CD4-positive, alpha-beta T cell treated with Interleukin-6 at 100 ng/mL for 8 hours (primary cell): Measurements from ENCODE around the gene SLC9B1.

ENCODE experiments used
- DNase-seq: peaks from one replicate; pipeline ENCODE4 v3.0.0-alpha.2; 2020; ENCODE audit warnings: mixed read lengths, low spot score

The SLC9B1 gene, protein sequence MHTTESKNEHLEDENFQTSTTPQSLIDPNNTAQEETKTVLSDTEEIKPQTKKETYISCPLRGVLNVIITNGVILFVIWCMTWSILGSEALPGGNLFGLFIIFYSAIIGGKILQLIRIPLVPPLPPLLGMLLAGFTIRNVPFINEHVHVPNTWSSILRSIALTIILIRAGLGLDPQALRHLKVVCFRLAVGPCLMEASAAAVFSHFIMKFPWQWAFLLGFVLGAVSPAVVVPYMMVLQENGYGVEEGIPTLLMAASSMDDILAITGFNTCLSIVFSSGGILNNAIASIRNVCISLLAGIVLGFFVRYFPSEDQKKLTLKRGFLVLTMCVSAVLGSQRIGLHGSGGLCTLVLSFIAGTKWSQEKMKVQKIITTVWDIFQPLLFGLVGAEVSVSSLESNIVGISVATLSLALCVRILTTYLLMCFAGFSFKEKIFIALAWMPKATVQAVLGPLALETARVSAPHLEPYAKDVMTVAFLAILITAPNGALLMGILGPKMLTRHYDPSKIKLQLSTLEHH

DNA sequence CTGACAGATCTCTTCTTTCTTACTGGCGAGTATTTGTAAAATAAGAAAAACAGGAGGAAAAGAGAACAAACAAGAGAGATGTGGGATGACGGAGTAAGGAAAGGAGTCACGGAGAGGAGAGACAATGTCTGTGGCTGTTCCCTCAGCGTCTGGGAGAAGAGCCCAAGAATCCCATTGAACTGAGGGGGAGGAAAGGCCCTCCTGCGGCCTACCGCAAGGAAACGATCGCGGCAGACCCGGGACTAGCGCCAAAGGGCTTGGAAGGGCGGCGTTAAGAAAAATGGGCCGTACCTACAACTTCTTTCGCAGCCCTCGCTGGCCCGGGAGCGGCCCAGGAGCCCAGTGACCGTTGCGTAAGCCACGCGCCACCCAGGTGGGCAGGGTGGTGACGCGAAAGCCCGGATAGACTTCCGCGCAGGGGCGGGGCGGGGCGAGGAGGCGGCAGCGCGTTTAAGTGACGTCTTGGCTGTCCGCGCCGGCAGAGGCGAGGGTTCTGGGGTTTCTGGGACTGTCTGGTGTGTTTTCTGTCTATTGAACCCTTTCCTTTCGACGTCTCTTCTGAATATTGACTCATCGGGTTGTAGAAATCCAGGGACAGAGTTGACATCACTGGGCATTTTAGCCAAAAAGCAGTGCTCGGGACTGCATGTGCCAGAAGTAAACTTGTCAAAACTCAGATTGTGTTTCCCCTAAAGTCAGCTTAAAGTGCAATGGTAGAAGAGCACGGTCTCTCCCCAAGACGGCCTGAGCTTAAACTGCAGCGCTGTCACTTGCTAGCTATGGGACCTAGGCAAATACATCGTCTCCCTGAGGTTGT lies at the start of gene SLC9B1:
Gene SLC9B1, minus strand, starts transcription at position 398 of the 817 bp plus-strand sequence. CDS start 27,994 bp downstream, outside the sequence.
- DNase-seq: peak; percentile 90

DNA sequence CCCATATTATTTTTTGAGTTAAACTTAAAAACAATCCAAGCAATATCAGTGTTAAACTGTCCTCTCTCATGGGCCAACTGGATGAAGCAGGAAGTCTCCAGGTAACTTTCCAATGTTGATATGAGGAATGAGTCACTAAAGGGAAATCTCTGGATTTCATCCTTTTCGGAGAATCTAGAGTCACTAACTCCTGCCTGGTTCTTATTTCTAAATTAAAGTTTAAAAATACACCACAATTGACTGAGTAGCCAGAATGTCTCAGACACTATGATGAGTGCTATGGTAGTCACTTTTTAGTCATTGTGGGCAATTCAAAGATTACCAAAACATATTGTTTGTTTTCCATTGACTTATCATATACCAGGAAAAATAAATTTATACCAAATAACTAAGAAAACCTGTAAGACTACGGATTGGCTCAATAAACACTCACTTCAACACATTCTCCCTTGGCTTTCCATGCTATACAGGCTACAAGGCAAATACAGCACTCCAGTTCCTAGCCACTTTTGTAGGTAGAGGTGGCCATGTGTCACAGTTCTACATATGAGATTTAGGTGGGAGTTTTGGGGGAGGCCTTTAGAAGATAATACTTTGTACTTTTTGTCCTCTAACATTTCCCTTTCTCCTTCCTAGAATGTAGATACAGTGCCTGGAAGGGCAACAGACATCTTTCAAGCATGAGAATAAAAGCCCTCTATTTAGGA lies 48.5 kb upstream of the SLC9B1 start:
- DNase-seq: no peak

DNA sequence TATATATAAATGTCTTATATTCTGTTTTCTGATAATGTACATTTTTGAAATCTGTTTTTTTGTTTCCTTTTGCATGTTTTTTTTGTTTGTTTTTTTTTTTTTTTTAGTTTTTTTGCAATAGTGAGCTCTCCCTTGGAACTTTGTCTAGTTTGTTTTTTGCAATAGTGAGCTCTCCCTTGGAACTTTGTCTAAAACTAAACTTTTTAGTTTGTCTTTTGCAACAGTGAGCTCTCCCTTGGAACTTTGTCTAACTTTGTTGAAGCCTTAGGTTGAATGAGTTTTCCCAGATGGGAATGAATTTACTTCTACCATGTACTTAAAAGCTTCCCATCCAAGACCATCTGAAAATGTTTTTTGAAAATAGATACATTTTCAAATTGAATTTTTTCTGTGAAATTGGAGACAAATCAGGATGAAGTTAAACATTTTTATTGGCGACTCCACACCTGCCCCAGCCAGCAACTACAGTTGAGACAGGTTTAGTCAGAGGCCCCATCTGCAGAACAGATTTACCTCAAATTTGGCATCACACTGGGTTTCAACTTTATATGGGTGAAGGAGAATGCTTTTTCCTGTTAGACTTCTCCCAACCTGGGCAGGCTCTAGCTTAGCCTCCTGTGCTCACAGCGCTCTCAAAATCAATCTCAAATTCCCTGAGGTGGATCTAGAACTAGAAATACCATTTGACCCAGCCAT lies 41.1 kb upstream of the SLC9B1 start:
- no peak for DNase-seq

DNA sequence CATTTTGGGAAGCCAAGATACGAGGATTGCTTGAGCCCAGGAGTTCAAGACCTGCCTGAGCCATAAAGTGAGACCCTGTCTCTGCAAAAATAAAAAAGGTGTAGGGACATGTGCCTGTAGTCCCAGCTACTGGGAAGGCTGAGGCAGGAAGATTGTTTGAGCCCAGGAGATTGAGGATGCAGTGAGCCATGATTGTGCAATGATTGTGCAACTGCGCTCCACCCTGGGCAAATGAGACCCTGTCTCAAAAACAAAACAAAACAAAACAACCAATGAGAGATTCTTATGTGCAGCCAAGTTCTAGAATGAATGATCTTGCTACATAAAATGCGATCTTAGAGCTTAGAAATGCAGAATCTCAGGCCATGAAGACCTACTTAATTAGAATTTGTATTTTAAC lies 34.5 kb upstream of the SLC9B1 start:
- DNase-seq: no peak

DNA sequence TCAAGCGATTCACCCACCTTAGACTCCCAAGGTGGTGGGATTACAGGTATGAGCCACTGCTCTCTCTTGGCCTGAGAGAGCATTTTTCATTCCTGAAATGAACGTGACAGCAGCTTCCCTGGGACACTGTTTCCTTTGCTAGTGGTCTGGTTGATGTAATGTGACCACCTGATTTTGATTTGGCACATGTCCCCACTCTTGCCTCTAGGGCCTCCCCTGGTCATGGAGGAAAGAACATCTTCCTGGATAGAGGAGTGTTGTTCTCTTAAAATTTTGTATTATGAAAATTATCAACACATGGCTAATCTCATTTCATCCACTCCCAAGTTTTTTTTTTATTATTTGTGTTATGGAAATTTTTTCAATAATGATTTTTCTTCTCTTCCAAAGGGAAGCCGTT lies 33.3 kb upstream of the SLC9B1 start:
- no peak for DNase-seq

DNA sequence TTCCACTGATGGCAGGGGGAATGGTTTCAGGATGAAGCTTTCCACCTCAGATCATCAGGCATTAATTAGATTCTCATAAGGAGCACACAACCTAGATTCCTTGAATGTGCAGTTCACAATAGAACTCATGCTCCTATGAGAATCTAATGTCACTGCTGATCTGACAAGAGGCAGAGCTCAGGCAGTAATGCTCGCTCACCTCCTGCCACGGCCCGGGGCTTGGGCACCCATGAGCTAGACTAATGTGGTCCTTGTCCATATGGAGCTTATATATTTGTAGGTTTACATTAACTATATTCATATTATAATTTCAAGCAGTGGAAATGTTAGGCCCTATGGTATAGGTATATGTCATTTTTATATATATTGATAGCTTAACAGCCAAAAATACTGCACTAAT lies 32.6 kb upstream of the SLC9B1 start:
- no peak for DNase-seq

DNA sequence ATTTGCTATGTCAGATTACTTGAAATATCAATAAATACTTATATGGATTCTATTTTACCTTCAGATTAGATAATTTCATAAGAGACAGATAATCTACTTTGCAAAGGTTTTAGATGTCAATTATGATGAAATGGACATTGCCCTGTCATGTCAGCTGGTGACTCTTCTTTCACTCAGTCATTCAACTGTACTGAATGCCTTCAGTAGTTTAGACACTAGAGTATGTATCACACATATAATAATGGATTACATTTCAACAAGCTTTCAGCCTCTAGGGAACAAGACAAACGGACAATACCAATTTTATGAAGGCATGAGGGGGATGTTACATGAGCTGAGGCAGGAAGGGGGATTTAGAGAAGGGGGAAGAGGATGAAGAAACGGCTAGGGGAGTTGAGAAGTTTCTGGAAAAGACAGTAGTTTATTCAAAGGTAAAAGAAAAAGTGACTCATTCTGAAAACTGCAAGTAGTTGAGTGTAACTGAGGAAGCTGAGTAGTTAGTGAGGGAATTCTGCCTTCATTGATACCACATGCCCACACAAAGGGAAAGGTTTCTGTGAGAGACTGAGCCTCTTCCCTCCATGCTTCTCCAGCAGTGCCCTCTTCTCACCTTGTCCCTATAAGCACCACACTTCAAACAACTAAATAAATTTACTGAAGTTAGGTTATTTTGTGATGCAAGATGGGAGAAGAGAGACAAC lies 31.4 kb upstream of the SLC9B1 start:
- no peak for DNase-seq

DNA sequence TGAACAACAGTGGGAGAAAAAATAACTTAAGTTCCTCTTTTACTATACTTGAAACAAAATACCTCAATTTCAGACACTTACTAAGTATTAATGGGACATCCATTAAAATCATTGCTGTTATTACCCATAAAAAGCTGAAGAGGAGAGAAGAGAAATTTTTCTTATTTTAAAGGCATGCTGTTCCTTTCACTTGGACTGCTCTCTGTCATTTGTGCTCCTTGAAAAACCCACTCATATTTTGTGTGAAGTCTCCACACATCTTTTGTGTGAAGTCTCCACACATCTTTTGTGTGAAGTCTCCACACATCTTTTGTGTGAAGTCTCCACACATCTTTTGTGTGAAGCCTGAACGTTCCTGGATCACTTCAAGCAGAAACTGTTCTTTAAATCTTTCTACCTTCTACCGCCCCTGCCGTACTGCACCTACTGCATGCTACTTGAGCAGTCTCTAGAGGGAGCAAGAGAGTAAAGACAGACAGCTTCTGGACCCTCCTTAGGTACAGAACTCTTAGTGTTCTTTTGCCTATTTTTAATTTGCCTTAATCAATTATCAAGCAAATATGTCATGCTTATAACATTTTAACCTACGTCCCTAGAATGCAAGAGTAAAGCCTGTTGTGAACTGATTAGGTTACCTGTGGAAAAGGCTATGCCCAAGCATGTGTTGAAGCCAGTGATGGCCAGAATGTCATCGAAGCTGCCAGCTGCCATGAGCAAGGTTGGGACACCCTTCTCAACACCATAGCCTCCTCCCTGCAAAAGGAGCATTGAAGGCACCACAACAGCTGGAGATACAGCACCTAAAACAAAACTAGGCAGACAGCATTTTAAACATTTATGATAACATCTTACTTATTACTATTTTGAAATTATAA lies 27.1 kb upstream of the SLC9B1 start:
- DNase-seq: peak; percentile 44

DNA sequence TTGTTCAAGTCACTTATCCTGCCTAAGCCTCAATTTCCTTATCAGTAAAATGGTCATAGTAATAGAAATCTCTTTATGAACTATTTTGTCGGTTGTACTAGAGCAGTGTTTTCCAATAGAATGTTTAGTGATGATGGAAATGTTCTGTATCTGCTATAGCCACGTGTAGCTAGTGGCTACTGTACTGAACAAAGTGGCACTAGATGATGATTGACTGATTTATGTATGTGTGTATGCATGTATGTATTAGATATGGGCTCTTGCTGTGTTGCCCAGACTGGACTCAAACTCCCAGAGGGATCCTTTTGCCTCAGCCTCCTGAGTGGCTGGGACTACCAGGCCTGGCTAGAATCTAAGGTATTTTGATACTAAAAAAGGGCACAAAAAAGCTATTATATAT lies 24.7 kb upstream of the SLC9B1 start:
- no peak for DNase-seq

DNA sequence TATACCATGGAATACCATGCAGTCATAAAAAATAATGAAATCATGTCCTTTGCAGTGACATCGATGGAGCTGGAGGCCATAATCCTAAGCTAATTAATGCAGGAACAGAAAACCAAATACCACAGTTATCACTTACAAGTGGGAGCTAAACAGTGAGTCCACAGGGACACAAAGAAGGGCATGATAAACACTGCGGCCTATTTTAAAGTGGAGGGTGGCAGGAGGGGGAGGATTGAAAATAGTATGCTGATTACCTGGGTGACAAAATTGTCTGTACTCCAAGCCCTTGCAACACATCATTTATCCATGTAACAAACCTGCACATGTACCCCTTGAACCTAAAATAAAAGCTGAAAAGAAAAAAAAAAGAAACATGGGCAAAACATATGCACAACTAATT lies 16.7 kb upstream of the SLC9B1 start:
- DNase-seq: no peak

DNA sequence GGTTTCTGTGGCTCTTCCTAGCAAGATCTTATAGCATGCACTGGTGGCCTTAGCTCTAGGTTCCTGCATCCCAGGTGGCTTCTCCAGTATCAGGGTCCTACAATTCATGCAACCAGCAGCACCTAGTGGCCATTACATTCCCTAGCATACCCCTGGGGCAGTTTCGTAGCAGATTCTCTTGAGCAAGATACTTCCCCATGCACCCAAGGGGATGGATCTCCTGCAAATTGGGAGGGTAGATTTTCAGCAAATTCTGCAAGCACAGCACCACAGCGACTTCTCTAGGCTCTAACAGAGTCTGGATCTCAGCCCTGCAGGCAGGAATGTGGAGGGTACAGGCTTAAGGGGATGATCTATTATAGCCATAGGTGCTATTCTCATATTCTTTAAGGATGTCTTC lies 13.1 kb upstream of the SLC9B1 start:
- no peak for DNase-seq

DNA sequence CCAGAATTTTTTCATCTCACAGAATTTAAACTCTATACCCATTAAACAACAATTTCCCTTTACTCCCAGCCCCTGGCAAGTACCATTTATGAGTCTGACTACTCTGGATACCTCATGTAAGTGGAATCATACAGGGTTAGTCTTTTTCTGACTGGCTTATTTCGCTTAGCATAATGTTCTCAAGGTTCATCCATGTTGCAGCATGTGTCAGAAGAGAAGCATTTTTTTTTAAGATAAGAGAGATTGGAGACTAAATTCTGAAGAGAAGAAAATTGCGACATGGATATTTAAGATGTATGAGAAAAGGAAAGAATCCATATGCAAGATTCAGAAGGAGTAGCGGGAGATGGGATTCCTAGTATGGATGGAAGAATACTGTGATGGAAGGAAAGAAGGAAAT lies 11.3 kb upstream of the SLC9B1 start:
- DNase-seq: no peak

DNA sequence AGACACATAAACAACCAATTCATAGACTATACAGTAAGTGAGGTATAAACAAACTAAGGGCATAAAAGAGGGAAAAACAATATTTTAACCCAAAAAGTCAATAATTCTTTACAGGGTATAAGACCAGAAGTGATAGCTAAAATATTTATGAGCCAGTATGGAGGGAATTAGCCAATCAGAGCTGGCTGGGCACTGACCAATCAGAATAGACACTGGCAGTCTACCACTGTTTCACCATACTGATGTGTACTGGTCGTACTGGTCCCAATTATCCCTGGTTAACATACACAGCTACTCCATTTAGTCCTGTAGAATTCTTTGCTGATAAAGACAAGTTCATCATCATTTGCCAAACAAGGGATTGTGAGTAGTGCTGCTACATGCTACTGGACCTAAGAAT lies 9.8 kb upstream of the SLC9B1 start:
- no peak for DNase-seq

DNA sequence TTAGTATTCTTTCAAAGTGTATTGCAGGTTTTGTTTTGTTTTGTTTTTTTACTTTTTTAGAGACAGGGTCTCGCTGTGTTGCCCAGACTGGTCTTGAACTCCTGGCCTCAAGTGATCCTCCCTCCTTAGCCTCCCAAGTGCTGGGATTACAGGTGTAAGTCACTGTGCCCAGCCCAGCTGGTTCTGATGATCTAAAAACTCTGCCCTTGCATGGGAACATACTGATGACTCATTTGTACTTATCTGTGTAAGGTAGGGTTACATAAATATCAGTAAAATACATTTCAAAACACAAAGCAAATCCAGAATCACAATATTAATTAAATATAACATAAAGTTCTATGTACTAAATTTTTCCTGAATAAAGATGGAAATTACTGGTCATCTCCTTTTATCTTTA lies 7.4 kb upstream of the SLC9B1 start:
- no peak for DNase-seq

DNA sequence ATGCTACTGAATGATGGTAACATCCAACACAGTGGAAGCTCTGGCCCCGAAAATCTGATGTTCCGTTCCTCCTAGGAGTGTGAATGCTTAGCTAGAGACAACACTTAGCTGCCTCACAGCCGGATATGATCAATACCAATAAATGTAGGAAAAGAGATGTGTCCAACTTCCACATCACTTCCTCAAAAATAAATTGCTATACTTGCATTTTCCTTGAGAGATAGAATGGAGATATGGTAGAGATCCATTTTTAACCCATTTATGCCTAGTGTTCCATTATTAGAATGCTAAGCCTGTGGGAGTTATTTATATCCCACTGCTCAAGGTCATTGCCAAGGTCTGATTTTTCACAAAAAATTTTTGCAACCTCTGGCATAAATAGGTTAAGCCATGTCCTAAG lies 5.5 kb upstream of the SLC9B1 start:
- no peak for DNase-seq

DNA sequence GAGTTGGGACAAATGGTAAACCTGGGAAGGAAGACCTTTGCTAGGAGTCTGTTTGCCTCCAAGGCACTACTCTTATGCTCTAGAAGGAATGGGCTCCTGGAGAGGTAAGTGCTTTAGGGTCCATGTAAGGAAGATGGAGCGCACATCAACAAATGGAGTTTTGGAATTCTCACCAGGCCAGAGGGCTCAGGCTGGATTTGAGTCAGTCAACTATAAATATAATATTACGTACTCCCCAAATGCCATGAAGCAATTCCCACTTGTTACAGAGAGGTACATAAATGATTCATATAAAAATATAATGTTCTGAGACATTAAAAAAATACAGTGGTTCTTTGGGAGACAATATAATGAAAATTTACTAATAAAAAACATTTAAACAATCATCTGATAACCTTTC lies 1.6 kb upstream of the SLC9B1 start:
- DNase-seq: no peak

DNA sequence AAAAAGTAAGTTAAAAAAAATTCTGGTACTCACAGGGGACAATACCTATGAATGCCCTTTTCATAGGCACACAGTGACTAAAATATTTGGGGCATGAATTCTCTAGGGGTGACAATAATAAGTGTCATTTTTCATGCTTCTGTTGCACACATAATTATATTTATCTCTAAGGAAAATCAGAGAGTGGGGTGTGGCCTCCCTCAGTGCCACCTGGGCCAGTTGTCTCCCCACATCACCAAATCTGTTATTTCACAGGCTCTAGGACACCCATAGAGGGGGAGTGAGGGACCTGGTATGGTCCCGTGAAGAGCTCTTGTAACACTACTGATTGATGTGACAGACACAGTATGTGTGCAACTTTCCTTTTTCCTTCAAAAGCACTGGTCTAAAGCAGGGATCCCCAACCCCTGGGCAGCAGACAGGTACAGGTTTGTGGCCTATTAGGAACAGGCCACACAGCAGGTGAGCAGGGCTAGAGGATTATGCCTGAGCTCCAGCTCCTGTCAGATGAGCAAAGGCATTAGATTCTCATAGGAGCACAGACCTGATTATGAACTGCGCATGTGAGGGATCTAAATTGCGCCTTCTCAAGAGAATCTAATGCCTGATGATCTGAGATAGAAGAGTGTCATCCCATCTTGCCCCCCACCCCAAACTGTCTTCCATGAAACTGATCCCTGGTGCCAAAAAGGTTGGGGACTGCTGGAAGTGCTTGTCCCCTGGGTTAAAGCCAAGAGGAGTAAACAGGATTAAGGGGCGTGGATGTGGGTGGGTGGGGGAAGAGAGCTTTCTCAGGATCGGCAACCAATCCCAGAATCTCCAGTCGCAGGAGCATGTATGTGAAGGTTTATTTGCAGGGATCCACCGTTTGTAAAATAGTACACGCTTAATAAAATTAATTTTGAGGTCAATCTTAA lies 856 bp downstream of the SLC9B1 start:
- no peak for DNase-seq

DNA sequence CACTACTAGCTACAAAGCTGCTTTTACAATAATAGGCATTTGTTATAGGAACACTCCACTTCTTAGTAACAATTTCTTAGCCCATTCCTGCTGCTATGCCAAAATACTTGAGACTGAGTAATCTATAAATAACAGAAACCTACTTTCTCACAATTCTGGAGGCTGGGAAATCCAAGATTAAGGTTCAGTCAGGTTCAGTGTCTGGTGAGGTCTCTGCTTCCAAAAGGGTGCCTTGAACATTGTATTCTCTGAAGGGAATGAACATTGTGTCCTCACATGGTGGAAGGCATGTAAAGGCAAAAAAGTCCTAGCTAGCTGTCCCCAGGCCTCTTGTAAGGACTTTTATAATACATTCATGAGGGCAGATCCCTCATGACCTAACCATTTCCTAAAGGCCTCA lies 7.0 kb downstream of the SLC9B1 start:
- no peak for DNase-seq

DNA sequence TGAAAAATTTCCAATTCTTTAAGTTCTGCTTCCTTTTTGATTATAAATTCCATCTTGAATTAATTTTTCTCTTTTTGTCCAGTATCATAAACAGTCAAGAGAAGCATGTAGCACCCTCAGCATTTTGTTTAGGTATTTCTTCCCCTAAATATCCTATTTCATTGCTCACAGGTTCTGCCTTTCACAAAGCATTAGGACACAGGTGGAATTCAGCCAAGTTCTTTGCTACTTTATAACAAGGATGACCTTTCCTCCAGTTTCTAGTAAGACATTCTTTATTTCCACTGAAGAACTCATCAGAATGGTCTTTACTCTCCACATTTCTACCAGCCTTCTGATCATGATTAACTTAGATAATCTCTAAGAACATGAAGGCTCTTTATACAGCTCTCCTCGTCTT lies 7.4 kb downstream of the SLC9B1 start:
- no peak for DNase-seq
